ENCODE measurements around the gene SLTM.
"Not testable (repeated sequence)": the region's sequence is repeated elsewhere in the genome, so short reads cannot be mapped to it uniquely, and the experiment has no call there.

The SLTM gene

GRCh38 chr15:58833681-58834426 lies 99.6 kb downstream of the SLTM start:
- peaks cover 4 to 13% (median 10%) of the 10 kb centered on the region in 5 donors for H3K36me3 ChIP-seq (ENCODE audit: control insufficient read depth in 5 of 5, insufficient read depth in 5 of 5, low read length in 5 of 5)
- not testable (repeated sequence) for H3K27me3 ChIP-seq (ENCODE audit: control insufficient read depth in 5 of 5, insufficient read depth in 4 of 5, low read length in 5 of 5); H3K9me3 ChIP-seq (ENCODE audit: control insufficient read depth in 5 of 5, low read length in 5 of 5); H3K4me3 ChIP-seq (ENCODE audit: low read depth in 1 of 5, low read length in 5 of 5); H3K9ac ChIP-seq (ENCODE audit: low read length in 5 of 5); H3K4me1 ChIP-seq (ENCODE audit: control insufficient read depth in 5 of 5, insufficient read depth in 5 of 5, low read length in 5 of 5); H3K27ac ChIP-seq (ENCODE audit: low read depth, low read length)

- no peaks in the 10 kb centered on the region for H3K9me3 ChIP-seq (ENCODE audit: control insufficient read depth in 5 of 5, low read length in 5 of 5)
- peaks cover 0 to 5% (median 4%) of the 10 kb centered on the region in 5 donors for H3K4me1 ChIP-seq (ENCODE audit: control insufficient read depth in 5 of 5, insufficient read depth in 5 of 5, low read length in 5 of 5)
- peaks cover 7 to 13% (median 10%) of the 10 kb centered on the region in 5 donors for H3K36me3 ChIP-seq (ENCODE audit: control insufficient read depth in 5 of 5, insufficient read depth in 5 of 5, low read length in 5 of 5)
- H3K4me3 ChIP-seq (ENCODE audit: low read depth in 1 of 5, low read length in 5 of 5): no peak overlapping the region
- no peak overlapping the region for H3K9ac ChIP-seq (ENCODE audit: low read length in 5 of 5)
- H3K27ac ChIP-seq (ENCODE audit: low read depth, low read length): no peak overlapping the region
- H3K27me3 ChIP-seq (ENCODE audit: control insufficient read depth in 5 of 5, insufficient read depth in 4 of 5, low read length in 5 of 5): no peaks in the 10 kb centered on the region
Measured at GRCh38 chr15:58830556-58830955, 102.9 kb downstream of the SLTM start.

All from subcutaneous abdominal adipose tissue (tissue), 5 donors.